Measurements from ENCODE around the gene TTC7B.

TTC7B gene

GRCh38 chr14:90514566-90514965 is 301.7 kb downstream of the TTC7B start:
- Histone ChIP-seq H3K4me3 (ENCODE audit: low read depth, low read length) (no peak overlapping the region), H3K9me3 (no peaks in the 10 kb centered on the region), H3K36me3 (no peaks in the 10 kb centered on the region), H3K4me1 (peaks cover 9% of the 10 kb centered on the region), H3K27me3 (no peaks in the 10 kb centered on the region)
- TF ChIP-seq CTCF (IDR thresholded peaks at IDR 0.05; ENCODE audit: low read depth, low read length), result no peak
- no peak for DNase-seq

- no peaks in the 10 kb centered on the region for H3K27me3 ChIP-seq
- DNase-seq, result no peak
- no peaks in the 10 kb centered on the region for H3K36me3 ChIP-seq
- TF ChIP-seq CTCF (IDR thresholded peaks at IDR 0.05; ENCODE audit: low read depth, low read length), result no peak
- peaks cover 9% of the 10 kb centered on the region for H3K4me1 ChIP-seq
- no peaks in the 10 kb centered on the region for H3K9me3 ChIP-seq
- H3K4me3 ChIP-seq (ENCODE audit: low read depth, low read length), result no peak overlapping the region
These were observed 302.2 kb downstream of the TTC7B start for GRCh38 chr14:90514015-90514398.

GRCh38 chr14:90513161-90514014 is 302.8 kb downstream of the TTC7B start:
- TF ChIP-seq CTCF (IDR thresholded peaks at IDR 0.05; ENCODE audit: low read depth, low read length), result no peak
- Histone ChIP-seq H3K36me3 (no peaks in the 10 kb centered on the region), H3K4me1 (peaks cover 6% of the 10 kb centered on the region), H3K4me3 (ENCODE audit: low read depth, low read length) (no peak overlapping the region), H3K9me3 (no peaks in the 10 kb centered on the region), H3K27me3 (no peaks in the 10 kb centered on the region)
- DNase-seq, result no peak

GRCh38 chr14:90512329-90512991 is 303.8 kb downstream of the TTC7B start:
- no peak for TF ChIP-seq CTCF (IDR thresholded peaks at IDR 0.05; ENCODE audit: low read depth, low read length)
- no peak overlapping the region for H3K4me3 ChIP-seq (ENCODE audit: low read depth, low read length)
- no peak for DNase-seq
- H3K9me3 ChIP-seq, result no peaks in the 10 kb centered on the region
- no peaks in the 10 kb centered on the region for H3K27me3 ChIP-seq
- peaks cover 6% of the 10 kb centered on the region for H3K4me1 ChIP-seq
- H3K36me3 ChIP-seq, result no peaks in the 10 kb centered on the region

- DNase-seq, result no peak
- H3K36me3 ChIP-seq, result no peaks in the 10 kb centered on the region
- H3K4me1 ChIP-seq, result peaks cover 6% of the 10 kb centered on the region
- no peaks in the 10 kb centered on the region for H3K27me3 ChIP-seq
- TF ChIP-seq CTCF (IDR thresholded peaks at IDR 0.05; ENCODE audit: low read depth, low read length), result no peak
- no peak overlapping the region for H3K4me3 ChIP-seq (ENCODE audit: low read depth, low read length)
- H3K9me3 ChIP-seq, result no peaks in the 10 kb centered on the region
These were observed 304.4 kb downstream of the TTC7B start for GRCh38 chr14:90511795-90512328.

- no peak for TF ChIP-seq CTCF (IDR thresholded peaks at IDR 0.05; ENCODE audit: low read depth, low read length)
These were observed 305.0 kb downstream of the TTC7B start for GRCh38 chr14:90511252-90511651.

More at GRCh38 chr14:90511252-90511651, 305.0 kb downstream of the TTC7B start:
- DNase-seq, result no peak
- H3K36me3 ChIP-seq, result no peaks in the 10 kb centered on the region
- H3K9me3 ChIP-seq, result no peaks in the 10 kb centered on the region
- H3K27me3 ChIP-seq, result no peaks in the 10 kb centered on the region
- no peak overlapping the region for H3K4me3 ChIP-seq (ENCODE audit: low read depth, low read length)
- H3K4me1 ChIP-seq, result peaks cover 6% of the 10 kb centered on the region

All from BE2C (cell line).